Large intestine (tissue), 3 donors: ENCODE data around the gene PRADC1. TPM values are rescaled to one million over a fixed set of nuclear protein-coding genes. Genes with fewer than 3 reads are reported as not detected.

Experiments
- DNase-seq, 2 donors: peaks; one replicate each; pipeline versions ENCODE4 v3.0.0 to v3.0.0-alpha.2; 2013
- H3K27ac ChIP-seq: one replicate; pipeline ENCODE4 v1.5.1; 2013; ENCODE audit warnings: low read length
- H3K27me3 ChIP-seq: 2 replicates; pipeline ENCODE4 v1.6.1; 2013; ENCODE audit warnings: low read length; ENCODE audit not compliant: control insufficient read depth, insufficient read depth
- H3K36me3 ChIP-seq: 2 replicates; pipeline ENCODE4 v1.6.1; 2013; ENCODE audit warnings: low read length; ENCODE audit not compliant: control insufficient read depth, insufficient read depth
- H3K4me1 ChIP-seq: one replicate; pipeline ENCODE4 v1.6.1; 2013; ENCODE audit warnings: low read length; ENCODE audit not compliant: control insufficient read depth, insufficient read depth
- H3K4me3 ChIP-seq: one replicate; pipeline ENCODE4 v1.5.1; 2013; ENCODE audit warnings: low read length
- H3K9me3 ChIP-seq: one replicate; pipeline ENCODE4 v1.6.1; 2013; ENCODE audit warnings: mild to moderate bottlenecking, low read depth, low read length, moderate library complexity; ENCODE audit not compliant: control insufficient read depth
- WGBS: methylation state at CpG from one replicate; pipeline ENCODE4 v1.1.5; 2013; ENCODE audit warnings: low lambda C conversion rate; ENCODE audit not compliant: insufficient coverage; 5-methylcytosine and 5-hydroxymethylcytosine counted together
- polyA plus RNA-seq: library from polyadenylated mRNA; unstranded; fragments of 120-200 nt; gene quantifications from one replicate; pipeline ENCODE4 v1.2.1, GENCODE V29; 2013

Gene PRADC1
- polyA plus RNA-seq, 1 donor, result 13.5 TPM

GRCh38 chr2:73259276-73259675, 26.2 kb upstream of the PRADC1 start:
- no peaks in the 10 kb centered on the region for H3K27me3 ChIP-seq
- peaks cover 8% of the 10 kb centered on the region for H3K36me3 ChIP-seq
- no peak for DNase-seq
- no peak overlapping the region for H3K27ac ChIP-seq
- no CpG with 5 or more reads among the region's 8 CpGs for WGBS
- H3K4me3 ChIP-seq, result no peak overlapping the region
- no peaks in the 10 kb centered on the region for H3K4me1 ChIP-seq
- H3K9me3 ChIP-seq, result no peaks in the 10 kb centered on the region

GRCh38 chr2:73258913-73259215, 25.8 kb upstream of the PRADC1 start:
- Histone ChIP-seq H3K9me3 (no peaks in the 10 kb centered on the region), H3K36me3 (peaks cover 12% of the 10 kb centered on the region), H3K4me3 (no peak overlapping the region), H3K4me1 (no peaks in the 10 kb centered on the region), H3K27ac (no peak overlapping the region), H3K27me3 (no peaks in the 10 kb centered on the region)
- DNase-seq, result no peak
- no CpG with 5 or more reads among the region's 9 CpGs for WGBS

GRCh38 chr2:73258186-73258912, 25.3 kb upstream of the PRADC1 start:
- no peaks in the 10 kb centered on the region for H3K9me3 ChIP-seq
- DNase-seq, result no peak
- H3K36me3 ChIP-seq, result peaks cover 17% of the 10 kb centered on the region
- H3K4me1 ChIP-seq, result no peaks in the 10 kb centered on the region
- H3K27me3 ChIP-seq, result no peaks in the 10 kb centered on the region
- no CpG with 5 or more reads among the region's 8 CpGs for WGBS
- H3K27ac ChIP-seq, result no peak overlapping the region
- H3K4me3 ChIP-seq, result no peak overlapping the region

GRCh38 chr2:73257425-73258125, 24.5 kb upstream of the PRADC1 start:
- Histone ChIP-seq H3K4me3 (no peak overlapping the region), H3K4me1 (no peaks in the 10 kb centered on the region), H3K9me3 (no peaks in the 10 kb centered on the region), H3K27me3 (no peaks in the 10 kb centered on the region), H3K27ac (no peak overlapping the region), H3K36me3 (peaks cover 25% of the 10 kb centered on the region)
- no CpG with 5 or more reads among the region's 10 CpGs for WGBS
- DNase-seq, result no peak

- WGBS, result no CpG with 5 or more reads among the region's 2 CpGs
- Histone ChIP-seq H3K4me3 (no peak overlapping the region), H3K36me3 (peaks cover 29% of the 10 kb centered on the region)
Measured at GRCh38 chr2:73257021-73257420, 24.0 kb upstream of the PRADC1 start.

GRCh38 chr2:73256618-73256922, 23.5 kb upstream of the PRADC1 start:
- no CpG with 5 or more reads among the region's 1 CpG for WGBS
- no peak overlapping the region for H3K27ac ChIP-seq
- no peak overlapping the region for H3K4me3 ChIP-seq

More at GRCh38 chr2:73257021-73257420, 24.0 kb upstream of the PRADC1 start:
- Histone ChIP-seq H3K4me1 (no peaks in the 10 kb centered on the region), H3K9me3 (no peaks in the 10 kb centered on the region), H3K27me3 (no peaks in the 10 kb centered on the region), H3K27ac (no peak overlapping the region)
- no peak for DNase-seq

GRCh38 chr2:73255907-73256617, 23.0 kb upstream of the PRADC1 start:
- WGBS, result no CpG with 5 or more reads among the region's 5 CpGs
- Histone ChIP-seq H3K27me3 (no peaks in the 10 kb centered on the region), H3K4me1 (no peaks in the 10 kb centered on the region), H3K36me3 (peaks cover 34% of the 10 kb centered on the region), H3K4me3 (no peak overlapping the region), H3K27ac (no peak overlapping the region), H3K9me3 (no peaks in the 10 kb centered on the region)
- no peak for DNase-seq

More at GRCh38 chr2:73256618-73256922, 23.5 kb upstream of the PRADC1 start:
- H3K36me3 ChIP-seq, result peaks cover 29% of the 10 kb centered on the region
- H3K9me3 ChIP-seq, result no peaks in the 10 kb centered on the region
- no peak for DNase-seq
- no peaks in the 10 kb centered on the region for H3K4me1 ChIP-seq
- H3K27me3 ChIP-seq, result no peaks in the 10 kb centered on the region

GRCh38 chr2:73255007-73255644, 22.1 kb upstream of the PRADC1 start:
- no peaks in the 10 kb centered on the region for H3K4me1 ChIP-seq
- no peaks in the 10 kb centered on the region for H3K9me3 ChIP-seq
- no peak overlapping the region for H3K27ac ChIP-seq
- no peak for DNase-seq
- no peak overlapping the region for H3K4me3 ChIP-seq
- H3K36me3 ChIP-seq, result peaks cover 43% of the 10 kb centered on the region
- H3K27me3 ChIP-seq, result no peaks in the 10 kb centered on the region
- no CpG with 5 or more reads among the region's 4 CpGs for WGBS

- no peaks in the 10 kb centered on the region for H3K27me3 ChIP-seq
- no peak overlapping the region for H3K4me3 ChIP-seq
- 83% methylated on average over 2 of the region's 7 CpGs for WGBS
- H3K27ac ChIP-seq, result no peak overlapping the region
- H3K9me3 ChIP-seq, result no peaks in the 10 kb centered on the region
- H3K4me1 ChIP-seq, result no peaks in the 10 kb centered on the region
- no peak for DNase-seq
- peaks cover 49% of the 10 kb centered on the region for H3K36me3 ChIP-seq
Measured at GRCh38 chr2:73254343-73255006, 21.4 kb upstream of the PRADC1 start.

- H3K36me3 ChIP-seq, result peaks cover 54% of the 10 kb centered on the region
Measured at GRCh38 chr2:73253901-73254300, 20.9 kb upstream of the PRADC1 start.

More at GRCh38 chr2:73253901-73254300, 20.9 kb upstream of the PRADC1 start:
- WGBS, result 100% methylated on average over 1 of the region's 3 CpGs
- no peak overlapping the region for H3K27ac ChIP-seq
- no peak for DNase-seq
- no peaks in the 10 kb centered on the region for H3K4me1 ChIP-seq
- H3K27me3 ChIP-seq, result no peaks in the 10 kb centered on the region
- no peak overlapping the region for H3K4me3 ChIP-seq
- H3K9me3 ChIP-seq, result no peaks in the 10 kb centered on the region
